Esophagus muscularis mucosa (tissue), 4 donors: ENCODE results near the gene GNL2. TPM values are rescaled to one million over a fixed set of nuclear protein-coding genes. Genes with fewer than 3 reads are reported as not detected.

Experiments used
- DNase-seq: peaks from one replicate; pipeline ENCODE4 v3.0.0-alpha.2; 2017; ENCODE audit errors: extremely low spot score
- H3K27ac ChIP-seq, 4 donors: fragments of 200-600 bp; sonication (generic); replicated peaks in 1 of 4; 1 replicate in 3 of 4; 2 replicates in 1 of 4; pipeline ENCODE4 v1.5.1; 2016 to 2019; ENCODE audit warnings: mild to moderate bottlenecking in 1 of 4
- H3K27me3 ChIP-seq, 4 donors: fragments of 200-600 bp; sonication (generic); one replicate each; pipeline versions ENCODE4 v1.5.1 to v1.6.0; 2016 to 2019
- H3K36me3 ChIP-seq, 4 donors: fragments of 200-600 bp; sonication (generic); one replicate each; pipeline ENCODE4 v1.5.1; 2016 to 2019
- H3K4me1 ChIP-seq, 4 donors: fragments of 200-600 bp; sonication (generic); one replicate each; pipeline ENCODE4 v1.5.1; 2016 to 2019
- H3K4me3 ChIP-seq, 4 donors: fragments of 200-600 bp; sonication (generic); 1 replicate in 2 of 4; 2 replicates in 2 of 4; pipeline ENCODE4 v1.5.1; 2016 to 2019; ENCODE audit warnings: mild to moderate bottlenecking in 4 of 4, moderate library complexity in 1 of 4
- H3K9me3 ChIP-seq, 4 donors: fragments of 200-600 bp; sonication (generic); 1 replicate in 3 of 4; 2 replicates in 1 of 4; pipeline ENCODE4 v1.5.1; 2016 to 2019
- CTCF ChIP-seq, 3 experiments: fragments of 200-600 bp in 2 of 3; fragments of 450-650 bp in 1 of 3; sonication (generic) in 2 of 3; IDR thresholded peaks; one replicate each; pipeline ENCODE4 v1.5.1; 2017 to 2019; ENCODE audit warnings: antibody characterized with exemption in 3 of 3, mild to moderate bottlenecking in 2 of 3, moderate library complexity in 1 of 3
- EP300 ChIP-seq: sonication (generic); formaldehyde crosslinking; IDR thresholded peaks from one replicate; pipeline ENCODE4 v1.6.1; 2017; ENCODE audit warnings: antibody characterized with exemption
- POLR2A ChIP-seq: fragments of 450-650 bp; IDR thresholded peaks from one replicate; pipeline ENCODE4 v1.6.1; 2017; ENCODE audit warnings: antibody characterized with exemption, moderate library complexity, mild to moderate bottlenecking, low read depth
- POLR2AphosphoS5 ChIP-seq, 2 donors: sonication (generic); formaldehyde crosslinking; IDR thresholded peaks; one replicate each; pipeline ENCODE4 v1.6.1; 2017; ENCODE audit warnings: antibody characterized with exemption in 2 of 2
- WGBS: methylation state at CpG from one replicate; pipeline ENCODE4 v1.1.5; 2018; 5-methylcytosine and 5-hydroxymethylcytosine counted together
- intact Hi-C: fragments of 100-400 bp; cut with DNase I; formaldehyde crosslinking; loops from one replicate; pipeline ENCODE4 v1.15.1; 2023
- total RNA-seq, 4 donors: library from RNA; depleted of rRNA; stranded (reverse); fragments of >200 nt; gene quantifications; one replicate each; pipeline versions ENCODE4 v1.1.0 to v1.2.1, GENCODE V29; 2016

The GNL2 gene
- total RNA-seq, 4 donors from 2014 or later: 25.1 to 36.4 (median 27.0) TPM

- TF ChIP-seq POLR2A (no peak), EP300 (no peak), CTCF (IDR thresholded peaks at IDR 0.05) (no peak), POLR2AphosphoS5 (IDR thresholded peaks at IDR 0.05) (no peak)
- 58% methylated on average over 6 of the region's 6 CpGs for WGBS
These were observed 26.4 kb upstream of the GNL2 start for GRCh38 chr1:37622131-37622530.

DNA sequence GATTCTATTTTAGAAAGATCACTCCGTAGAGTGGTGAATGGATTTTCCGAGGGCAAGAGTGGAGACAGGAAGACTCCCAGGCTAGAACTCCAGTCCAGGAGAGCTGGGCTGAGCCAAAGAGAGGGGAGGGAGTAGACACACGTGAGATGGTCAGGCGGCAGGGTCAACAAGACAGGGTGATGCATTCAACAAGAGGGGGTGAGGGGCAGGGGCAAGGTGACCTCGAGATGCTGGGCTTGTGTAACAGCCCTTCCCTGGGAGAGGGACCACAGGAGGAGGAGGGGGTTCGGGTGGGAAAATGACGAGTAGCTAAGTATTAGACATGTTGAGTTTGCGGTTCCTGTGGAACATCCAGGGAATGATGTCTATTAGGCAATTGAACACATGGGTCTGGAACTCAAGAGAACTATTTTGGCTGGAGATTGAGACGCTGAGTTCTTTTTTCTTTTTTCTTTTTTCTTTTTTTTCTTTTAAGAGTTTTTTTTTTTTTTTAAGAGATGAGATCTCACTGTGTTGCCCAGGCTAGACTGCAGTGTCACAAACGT is 25.7 kb upstream of the GNL2 start:
- no peaks in the 10 kb centered on the region for H3K9me3 ChIP-seq
- TF ChIP-seq POLR2AphosphoS5 (IDR thresholded peaks at IDR 0.05): no peak
- TF ChIP-seq POLR2A: no peak
- no peak for TF ChIP-seq CTCF (IDR thresholded peaks at IDR 0.05)
- no peak for TF ChIP-seq EP300
- no peak for DNase-seq
- H3K27me3 ChIP-seq: peaks cover 0 to 79% (median 0%) of the 10 kb centered on the region in 4 donors
- no peaks in the 10 kb centered on the region for H3K4me1 ChIP-seq
- H3K27ac ChIP-seq: no peak overlapping the region
- 63% methylated on average over 10 of the region's 10 CpGs for WGBS
- intact Hi-C loops: no loop called here
- no peak overlapping the region for H3K4me3 ChIP-seq
- H3K36me3 ChIP-seq: no peaks in the 10 kb centered on the region

More at GRCh38 chr1:37622131-37622530, 26.4 kb upstream of the GNL2 start:
- Histone ChIP-seq H3K9me3 (no peaks in the 10 kb centered on the region), H3K4me1 (no peaks in the 10 kb centered on the region), H3K4me3 (no peak overlapping the region), H3K36me3 (no peaks in the 10 kb centered on the region), H3K27me3 (peaks cover 0 to 79% (median 0%) of the 10 kb centered on the region in 4 donors), H3K27ac (no peak overlapping the region)
- intact Hi-C loops: no loop called here
- no peak for DNase-seq

DNA sequence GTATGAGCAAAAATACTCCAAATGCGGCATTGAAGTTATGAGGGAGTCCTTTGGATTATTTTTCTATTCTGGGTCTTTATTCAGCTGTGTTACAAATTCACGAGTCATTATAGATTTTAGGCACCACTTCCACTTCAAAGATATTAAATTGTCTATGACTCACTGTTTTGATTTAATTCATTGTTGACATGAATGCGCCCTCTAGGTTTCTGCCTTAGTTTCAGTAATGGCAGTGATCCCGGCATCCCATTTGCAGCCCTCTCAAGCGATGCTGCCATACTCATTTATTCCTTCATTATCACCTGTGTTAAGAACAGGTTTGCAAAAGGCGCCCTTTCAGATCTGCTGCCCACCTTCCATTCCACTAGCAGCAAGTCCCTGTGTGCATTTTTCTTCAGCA is 25.0 kb upstream of the GNL2 start:
- H3K36me3 ChIP-seq: no peaks in the 10 kb centered on the region
- H3K4me1 ChIP-seq: no peaks in the 10 kb centered on the region
- H3K9me3 ChIP-seq: no peaks in the 10 kb centered on the region
- WGBS: 78% methylated on average over 6 of the region's 6 CpGs
- peaks cover 0 to 79% (median 0%) of the 10 kb centered on the region in 4 donors for H3K27me3 ChIP-seq
- DNase-seq: no peak
- TF ChIP-seq POLR2A (no peak), CTCF (IDR thresholded peaks at IDR 0.05) (no peak), EP300 (no peak), POLR2AphosphoS5 (IDR thresholded peaks at IDR 0.05) (no peak)
- intact Hi-C loops: no loop called here
- no peak overlapping the region for H3K4me3 ChIP-seq
- H3K27ac ChIP-seq: no peak overlapping the region

DNA sequence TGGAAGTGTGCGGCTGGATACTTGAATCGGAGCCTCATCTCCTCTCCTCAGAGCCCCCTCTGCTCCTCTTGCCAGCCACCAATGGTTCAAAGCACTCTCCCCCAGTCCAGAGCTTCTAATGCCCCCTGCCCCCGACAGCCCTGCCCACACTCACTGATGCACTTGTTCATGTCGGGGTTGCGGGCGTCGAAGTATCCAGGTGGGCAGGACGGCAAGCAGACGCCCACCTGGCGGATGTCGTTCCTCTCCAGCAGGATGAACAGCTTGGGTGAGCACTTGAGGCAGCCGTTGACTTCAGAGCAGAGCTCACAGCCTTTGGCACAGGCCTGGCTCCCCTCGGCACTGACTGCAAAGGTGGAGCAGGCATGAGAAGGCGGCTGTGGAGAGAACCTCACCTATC is 20.6 kb upstream of the GNL2 start:
- 76% methylated on average over 14 of the region's 14 CpGs for WGBS
- Histone ChIP-seq H3K4me1 (no peaks in the 10 kb centered on the region), H3K36me3 (no peaks in the 10 kb centered on the region), H3K9me3 (no peaks in the 10 kb centered on the region), H3K27me3 (peaks cover 0 to 68% (median 0%) of the 10 kb centered on the region in 4 donors), H3K27ac (no peak overlapping the region), H3K4me3 (no peak overlapping the region)
- intact Hi-C loops: no loop called here
- DNase-seq: no peak
- no peak for TF ChIP-seq EP300
- TF ChIP-seq POLR2AphosphoS5 (IDR thresholded peaks at IDR 0.05): no peak
- TF ChIP-seq POLR2A: no peak
- TF ChIP-seq CTCF (IDR thresholded peaks at IDR 0.05): no peak

GRCh38 chr1:37614105-37614504 is 18.4 kb upstream of the GNL2 start:
- no peak for TF ChIP-seq CTCF (IDR thresholded peaks at IDR 0.05)
- Histone ChIP-seq H3K36me3 (no peaks in the 10 kb centered on the region), H3K4me3 (no peak overlapping the region), H3K4me1 (no peaks in the 10 kb centered on the region), H3K27ac (no peak overlapping the region), H3K27me3 (peaks cover 0 to 49% (median 0%) of the 10 kb centered on the region in 4 donors), H3K9me3 (no peaks in the 10 kb centered on the region)
- DNase-seq: no peak
- intact Hi-C loops: no loop called here
- WGBS: 72% methylated on average over 2 of the region's 5 CpGs
